Vagina (tissue), 2 donors: Measurements from ENCODE around the gene OR2AT4. TPM values are rescaled to one million over a fixed set of nuclear protein-coding genes. Genes with fewer than 3 reads are reported as not detected.

Source experiments
- DNase-seq, 2 donors: peaks; one replicate each; pipeline ENCODE4 v3.0.0-alpha.2; 2017; ENCODE audit errors: extremely low spot score in 2 of 2
- H3K27ac ChIP-seq: fragments of 200-600 bp; sonication (generic); one replicate; pipeline ENCODE4 v1.5.1; 2019
- H3K27me3 ChIP-seq: fragments of 200-600 bp; sonication (generic); one replicate; pipeline ENCODE4 v1.5.1; 2019
- H3K36me3 ChIP-seq, 2 donors: fragments of 200-600 bp; sonication (generic); one replicate each; pipeline ENCODE4 v1.5.1; 2017 to 2019
- H3K4me1 ChIP-seq: fragments of 200-600 bp; sonication (generic); one replicate; pipeline ENCODE4 v1.5.1; 2019
- H3K4me3 ChIP-seq, 2 donors: fragments of 200-600 bp; sonication (generic); 1 replicate in 1 of 2; 2 replicates in 1 of 2; pipeline ENCODE4 v1.5.1; 2016 to 2019
- H3K9me3 ChIP-seq: fragments of 200-600 bp; sonication (generic); one replicate; pipeline ENCODE4 v1.5.1; 2019
- POLR2A ChIP-seq, 2 donors: fragments of 450-650 bp; IDR thresholded peaks; one replicate each; pipeline ENCODE4 v1.6.1; 2017; ENCODE audit warnings: antibody characterized with exemption in 2 of 2, mild to moderate bottlenecking in 2 of 2, moderate library complexity in 2 of 2
- POLR2AphosphoS5 ChIP-seq, 2 donors: sonication (generic); formaldehyde crosslinking; IDR thresholded peaks; one replicate each; pipeline ENCODE4 v1.9.0; 2017; ENCODE audit warnings: antibody characterized with exemption in 2 of 2, mild to moderate bottlenecking in 2 of 2, low read depth in 1 of 2; ENCODE audit not compliant: insufficient read depth in 1 of 2
- intact Hi-C: fragments of 100-400 bp; cut with DNase I; formaldehyde crosslinking; loops from one replicate; pipeline ENCODE4 v1.15.1; 2023
- total RNA-seq: library from RNA; depleted of rRNA; stranded (reverse); fragments of >200 nt; gene quantifications from one replicate; pipeline ENCODE4 v1.2.3, GENCODE V29; 2016
- TF ChIP-seq, protein P1 (sequence below), 3 experiments: fragments of 450-650 bp in 2 of 3; fragments of 200-600 bp in 1 of 3; sonication (generic) in 1 of 3; IDR thresholded peaks; one replicate each; pipeline ENCODE4 v1.5.1; 2017 to 2019; ENCODE audit warnings: antibody characterized with exemption in 3 of 3, mild to moderate bottlenecking in 2 of 3, moderate library complexity in 2 of 3

The OR2AT4 gene
- total RNA-seq, 1 donor from 2014 or later, result not detected

DNA sequence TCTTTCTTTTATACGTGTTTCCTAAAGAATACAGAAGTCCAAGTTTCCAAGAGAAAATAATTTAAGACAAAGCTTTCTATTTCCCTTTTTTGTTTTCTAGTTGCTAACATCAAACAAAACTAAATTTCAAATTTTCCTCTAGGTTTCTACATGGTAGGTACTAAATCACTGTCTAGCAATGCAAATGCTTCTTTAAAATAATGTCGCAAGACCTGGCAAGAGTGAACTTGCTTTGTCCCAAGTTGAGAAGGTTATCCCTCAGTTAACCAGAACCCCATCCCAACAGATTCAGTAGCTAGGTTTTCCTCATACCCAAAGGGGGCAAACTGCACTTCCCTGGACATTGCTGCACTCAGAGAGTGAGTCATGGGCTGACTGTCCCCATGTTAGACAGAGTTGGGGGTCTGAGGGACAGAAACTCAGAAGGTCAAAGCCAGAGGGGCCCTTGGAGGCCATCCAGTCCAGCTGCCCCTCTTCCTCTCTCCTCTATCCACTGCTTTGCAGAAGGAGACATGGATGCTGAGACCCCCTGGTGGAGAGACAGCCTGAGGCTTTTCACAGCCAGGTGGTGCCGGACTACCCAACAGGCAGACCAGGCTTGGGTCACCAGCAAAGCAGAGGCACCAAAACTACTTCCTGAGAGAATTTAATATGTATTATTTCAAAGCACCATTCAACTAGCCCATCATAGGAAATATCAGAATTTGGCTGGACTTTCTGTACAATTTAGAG is 23.1 kb downstream of the OR2AT4 start:
- H3K27me3 ChIP-seq, result no peaks in the 10 kb centered on the region
- H3K27ac ChIP-seq, result no peak overlapping the region
- TF ChIP-seq POLR2AphosphoS5 (IDR thresholded peaks at IDR 0.05; ENCODE audit: insufficient read depth in 1 of 2, low read depth in 1 of 2) (no peak), POLR2A (IDR thresholded peaks at IDR 0.05) (no peak)
- TF ChIP-seq, protein P1, sequence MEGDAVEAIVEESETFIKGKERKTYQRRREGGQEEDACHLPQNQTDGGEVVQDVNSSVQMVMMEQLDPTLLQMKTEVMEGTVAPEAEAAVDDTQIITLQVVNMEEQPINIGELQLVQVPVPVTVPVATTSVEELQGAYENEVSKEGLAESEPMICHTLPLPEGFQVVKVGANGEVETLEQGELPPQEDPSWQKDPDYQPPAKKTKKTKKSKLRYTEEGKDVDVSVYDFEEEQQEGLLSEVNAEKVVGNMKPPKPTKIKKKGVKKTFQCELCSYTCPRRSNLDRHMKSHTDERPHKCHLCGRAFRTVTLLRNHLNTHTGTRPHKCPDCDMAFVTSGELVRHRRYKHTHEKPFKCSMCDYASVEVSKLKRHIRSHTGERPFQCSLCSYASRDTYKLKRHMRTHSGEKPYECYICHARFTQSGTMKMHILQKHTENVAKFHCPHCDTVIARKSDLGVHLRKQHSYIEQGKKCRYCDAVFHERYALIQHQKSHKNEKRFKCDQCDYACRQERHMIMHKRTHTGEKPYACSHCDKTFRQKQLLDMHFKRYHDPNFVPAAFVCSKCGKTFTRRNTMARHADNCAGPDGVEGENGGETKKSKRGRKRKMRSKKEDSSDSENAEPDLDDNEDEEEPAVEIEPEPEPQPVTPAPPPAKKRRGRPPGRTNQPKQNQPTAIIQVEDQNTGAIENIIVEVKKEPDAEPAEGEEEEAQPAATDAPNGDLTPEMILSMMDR (IDR thresholded peaks at IDR 0.05), result no peak
- DNase-seq, result no peak
- H3K36me3 ChIP-seq, result no peaks in the 10 kb centered on the region
- intact Hi-C loops, result no loop called here
- no peaks in the 10 kb centered on the region for H3K4me1 ChIP-seq
- H3K4me3 ChIP-seq, result no peak overlapping the region
- H3K9me3 ChIP-seq, result no peaks in the 10 kb centered on the region

DNA sequence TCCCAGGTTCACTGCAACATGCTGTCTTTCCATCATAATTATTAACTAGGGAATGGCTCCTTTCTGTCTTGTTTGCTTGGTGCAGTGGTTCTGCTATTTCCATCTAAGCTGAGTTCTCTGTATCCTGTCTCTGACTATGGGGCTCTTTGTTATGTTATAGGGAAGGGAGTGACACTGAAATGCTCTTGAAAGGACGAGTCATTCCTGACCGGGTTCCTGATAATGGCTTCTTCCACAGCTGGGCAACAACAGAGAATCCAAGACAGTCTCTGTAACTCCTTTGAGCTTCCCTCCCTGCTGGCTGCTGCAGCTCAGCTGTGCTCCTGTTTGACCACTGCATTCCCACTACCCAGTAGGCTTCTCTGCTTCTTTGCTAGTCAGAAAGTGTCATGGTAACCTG is 24.1 kb downstream of the OR2AT4 start:
- no peaks in the 10 kb centered on the region for H3K27me3 ChIP-seq
- TF ChIP-seq POLR2AphosphoS5 (IDR thresholded peaks at IDR 0.05; ENCODE audit: insufficient read depth in 1 of 2, low read depth in 1 of 2), result no peak
- TF ChIP-seq, protein P1 (IDR thresholded peaks at IDR 0.05), result no peak
- TF ChIP-seq POLR2A (IDR thresholded peaks at IDR 0.05), result no peak
- DNase-seq, result no peak
- no peak overlapping the region for H3K4me3 ChIP-seq
- intact Hi-C loops, result no loop called here
- no peaks in the 10 kb centered on the region for H3K36me3 ChIP-seq
- no peaks in the 10 kb centered on the region for H3K9me3 ChIP-seq
- no peaks in the 10 kb centered on the region for H3K4me1 ChIP-seq
- no peak overlapping the region for H3K27ac ChIP-seq

DNA sequence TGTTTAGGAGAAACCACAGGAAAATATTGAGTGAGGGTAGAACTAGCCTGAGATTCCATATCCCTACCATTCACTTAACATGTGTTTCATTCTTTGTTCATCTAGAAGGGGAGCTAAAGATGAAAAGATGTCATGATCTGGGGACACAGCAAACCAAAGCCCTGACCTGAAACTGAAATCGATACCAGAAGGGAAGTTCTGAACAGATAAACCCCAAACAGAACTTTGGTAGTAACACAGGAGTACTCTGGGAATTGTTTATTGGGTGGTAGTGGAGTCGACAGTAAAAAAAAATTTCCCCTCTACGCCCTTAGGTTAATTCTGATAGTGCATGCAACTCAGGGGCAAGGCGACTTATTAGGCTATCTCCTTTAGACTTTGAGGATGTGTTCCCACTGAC is 27.2 kb downstream of the OR2AT4 start:
- no peak for DNase-seq
- H3K27ac ChIP-seq, result no peak overlapping the region
- H3K9me3 ChIP-seq, result no peaks in the 10 kb centered on the region
- intact Hi-C loops, result no loop called here
- TF ChIP-seq POLR2A (IDR thresholded peaks at IDR 0.05), result no peak
- TF ChIP-seq POLR2AphosphoS5 (IDR thresholded peaks at IDR 0.05; ENCODE audit: insufficient read depth in 1 of 2, low read depth in 1 of 2), result no peak
- TF ChIP-seq, protein P1 (IDR thresholded peaks at IDR 0.05), result no peak
- no peaks in the 10 kb centered on the region for H3K36me3 ChIP-seq
- H3K27me3 ChIP-seq, result no peaks in the 10 kb centered on the region
- no peaks in the 10 kb centered on the region for H3K4me1 ChIP-seq
- no peak overlapping the region for H3K4me3 ChIP-seq

DNA sequence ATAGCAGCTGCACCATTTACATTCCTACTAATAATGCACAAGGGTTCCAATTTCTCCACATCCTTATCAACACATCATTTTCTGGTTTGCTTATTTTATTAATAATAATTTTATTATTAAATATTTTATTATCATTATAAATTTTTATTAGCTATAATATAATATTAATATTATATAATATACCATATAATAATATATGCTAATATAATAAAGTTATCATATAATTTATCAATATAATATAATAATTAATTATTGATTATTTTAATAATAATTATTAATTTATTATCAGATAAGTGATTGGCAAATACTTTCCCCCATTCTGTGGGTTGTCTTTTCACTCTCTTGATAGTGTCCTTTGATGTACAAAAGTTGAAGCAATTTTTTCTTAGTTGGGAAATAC is 27.7 kb downstream of the OR2AT4 start:
- intact Hi-C loops, result no loop called here
- Histone ChIP-seq H3K36me3 (no peaks in the 10 kb centered on the region), H3K9me3 (no peaks in the 10 kb centered on the region), H3K27ac (no peak overlapping the region), H3K4me3 (no peak overlapping the region), H3K4me1 (no peaks in the 10 kb centered on the region), H3K27me3 (no peaks in the 10 kb centered on the region)
- no peak for DNase-seq
- TF ChIP-seq POLR2A (IDR thresholded peaks at IDR 0.05) (no peak), POLR2AphosphoS5 (IDR thresholded peaks at IDR 0.05; ENCODE audit: insufficient read depth in 1 of 2, low read depth in 1 of 2) (no peak)
- TF ChIP-seq, protein P1 (IDR thresholded peaks at IDR 0.05), result no peak

DNA sequence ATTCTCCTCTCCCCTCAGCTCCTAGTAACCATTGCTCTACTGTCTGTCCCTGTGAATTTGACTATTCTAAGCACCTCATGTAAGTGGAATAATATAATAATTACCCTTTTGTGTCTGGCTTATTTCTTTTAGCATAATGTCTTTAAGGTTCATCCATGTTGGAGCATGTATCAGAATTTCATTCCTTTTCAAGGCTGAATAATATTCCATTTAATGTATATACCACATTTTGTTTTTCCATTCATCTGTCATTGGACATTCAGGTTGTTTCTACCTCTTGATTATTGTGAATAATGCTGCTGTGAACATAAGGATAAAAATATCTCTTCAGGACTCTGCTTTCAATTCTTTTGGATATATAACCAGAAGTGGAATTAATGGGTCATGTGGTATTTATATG is 28.1 kb downstream of the OR2AT4 start:
- DNase-seq, result no peak
- intact Hi-C loops, result no loop called here
- TF ChIP-seq, protein P1 (IDR thresholded peaks at IDR 0.05), result no peak
- TF ChIP-seq POLR2A (IDR thresholded peaks at IDR 0.05) (no peak), POLR2AphosphoS5 (IDR thresholded peaks at IDR 0.05; ENCODE audit: insufficient read depth in 1 of 2, low read depth in 1 of 2) (no peak)
- H3K4me3 ChIP-seq, result no peak overlapping the region
- H3K9me3 ChIP-seq, result no peaks in the 10 kb centered on the region
- no peaks in the 10 kb centered on the region for H3K27me3 ChIP-seq
- no peak overlapping the region for H3K27ac ChIP-seq
- no peaks in the 10 kb centered on the region for H3K4me1 ChIP-seq
- H3K36me3 ChIP-seq, result no peaks in the 10 kb centered on the region
